GM03348 (cell line): Measurements from ENCODE around the gene UNC45A.
"Not testable (repeated sequence)": the region's sequence is repeated elsewhere in the genome, so short reads cannot be mapped to it uniquely, and the experiment has no call there.

Source experiments
- DNase-seq: peaks from one replicate; pipeline ENCODE4 v3.0.0; 2012; ENCODE audit warnings: low spot score

Gene UNC45A

GRCh38 chr15:90918034-90918788, 16.9 kb upstream of the UNC45A start:
- DNase-seq, result no peak

GRCh38 chr15:90918835-90919234, 16.2 kb upstream of the UNC45A start:
- no peak for DNase-seq

DNA sequence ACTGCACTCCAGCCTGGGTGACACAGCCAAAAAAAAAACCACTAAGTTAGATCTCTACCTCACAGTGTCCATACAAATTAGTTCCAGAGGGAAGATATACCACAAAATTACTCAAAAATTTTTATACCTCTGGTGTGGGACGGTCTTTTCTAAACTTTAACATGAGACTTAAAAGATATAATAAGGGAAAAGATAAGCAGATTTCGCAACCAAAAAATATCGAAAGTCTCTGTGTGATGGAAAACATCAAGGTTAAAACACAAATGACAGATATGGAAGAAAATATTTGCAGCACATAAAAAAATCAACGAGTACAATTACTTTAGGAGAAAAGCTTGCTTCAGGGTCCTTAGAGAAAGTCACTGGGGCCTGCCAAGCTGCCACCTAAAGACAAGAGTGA, 13.2 kb upstream of the UNC45A start:
- no peak for DNase-seq

GRCh38 chr15:90922712-90923322, 12.3 kb upstream of the UNC45A start:
- not testable (repeated sequence) for DNase-seq

DNA sequence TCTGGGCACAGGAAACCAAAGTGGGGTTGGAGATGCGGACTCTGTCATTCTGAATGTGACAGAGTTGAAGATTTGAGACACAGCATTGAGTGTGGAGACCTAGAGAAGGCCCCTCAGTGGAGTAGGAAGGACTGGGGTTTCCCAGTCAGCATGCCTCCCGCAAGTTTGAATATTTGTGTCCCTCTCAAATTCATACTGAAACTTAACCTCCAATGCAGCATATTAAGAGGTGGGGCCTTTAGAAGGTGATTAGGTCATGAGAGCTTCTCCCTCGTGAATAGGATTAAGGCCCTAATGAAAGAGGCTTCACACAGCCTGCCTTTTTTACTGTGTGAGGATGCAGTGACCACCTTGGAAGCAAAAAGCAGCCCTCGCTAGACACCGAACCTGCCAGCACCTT, 10.7 kb upstream of the UNC45A start:
- DNase-seq, result no peak

DNA sequence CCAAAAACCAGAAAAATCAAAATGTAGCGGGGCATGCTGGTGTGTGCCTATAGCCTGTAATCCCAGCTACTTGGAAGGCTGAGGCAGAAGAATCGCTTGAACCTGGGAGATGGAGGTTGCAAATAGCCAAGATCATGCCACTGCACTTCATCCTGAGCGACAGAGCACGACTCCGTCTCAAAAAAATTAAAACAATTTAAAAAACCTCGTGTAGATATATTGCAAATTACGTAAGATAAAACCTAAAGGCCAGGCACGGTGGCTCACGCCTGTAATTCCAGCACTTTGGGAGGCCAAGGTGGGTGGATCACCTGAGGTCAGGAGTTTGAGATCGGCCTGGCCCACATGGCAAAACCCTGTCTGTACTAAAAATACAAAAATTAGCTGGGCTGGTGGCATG, 8.3 kb upstream of the UNC45A start:
- DNase-seq, result not testable (repeated sequence)

DNA sequence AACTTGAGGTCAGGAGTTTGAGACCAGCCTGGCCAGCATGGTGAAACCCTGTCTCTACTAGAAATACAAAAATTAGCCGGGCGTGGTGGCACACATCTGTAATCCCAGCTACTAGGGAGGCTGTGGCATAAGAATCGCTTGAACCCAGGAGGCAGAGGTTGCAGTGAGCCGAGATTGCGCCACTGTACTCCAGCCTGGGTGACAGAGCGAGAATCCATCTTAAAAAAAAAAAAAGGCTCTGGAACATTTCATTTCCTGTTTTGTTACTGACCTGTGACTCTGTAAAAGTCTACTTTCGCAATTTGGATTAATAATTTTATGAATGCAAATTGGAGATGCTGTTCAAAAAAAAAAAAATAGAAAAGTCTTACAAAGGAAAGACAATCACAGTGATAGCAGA, 7.0 kb upstream of the UNC45A start:
- DNase-seq, result not testable (repeated sequence)

DNA sequence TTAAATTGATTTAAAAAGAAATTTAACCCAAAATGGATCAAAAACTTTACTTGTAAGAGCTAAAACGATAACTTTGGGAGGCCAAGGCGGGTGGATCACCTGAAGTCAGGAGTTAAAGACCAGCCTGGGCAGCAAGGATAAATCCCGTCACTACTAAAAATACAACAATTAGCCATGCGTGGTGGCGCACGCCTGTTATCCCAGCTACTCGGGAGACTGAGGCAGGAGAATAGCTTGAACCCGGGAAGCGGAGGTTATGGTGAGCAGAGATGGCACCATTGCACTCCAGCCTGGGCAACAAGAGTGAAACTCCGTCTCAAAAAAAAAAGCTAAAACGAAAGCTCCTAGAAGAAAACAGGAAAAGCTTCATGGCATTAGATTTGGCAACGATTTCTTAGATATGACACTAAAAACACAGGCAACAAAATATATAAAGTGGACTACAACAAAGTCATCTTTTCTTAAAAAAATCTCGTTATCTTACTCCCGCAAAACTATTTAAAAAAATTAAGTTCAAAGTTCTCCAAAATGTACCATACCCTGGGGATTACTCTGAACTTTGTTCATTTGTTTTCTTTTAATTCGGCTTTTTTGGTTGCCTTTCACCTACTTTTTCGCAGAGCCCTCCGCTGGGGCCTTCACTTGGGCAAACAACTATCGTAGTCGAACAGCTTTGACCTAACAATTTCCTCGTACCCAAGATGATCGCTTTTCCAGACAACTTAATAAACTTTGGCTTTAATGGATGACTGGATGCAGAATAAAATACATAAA, 5.7 kb upstream of the UNC45A start:
- no peak for DNase-seq

GRCh38 chr15:90930861-90931574, 4.1 kb upstream of the UNC45A start:
- no peak for DNase-seq

GRCh38 chr15:90931575-90931827, 3.6 kb upstream of the UNC45A start:
- DNase-seq, result no peak

DNA sequence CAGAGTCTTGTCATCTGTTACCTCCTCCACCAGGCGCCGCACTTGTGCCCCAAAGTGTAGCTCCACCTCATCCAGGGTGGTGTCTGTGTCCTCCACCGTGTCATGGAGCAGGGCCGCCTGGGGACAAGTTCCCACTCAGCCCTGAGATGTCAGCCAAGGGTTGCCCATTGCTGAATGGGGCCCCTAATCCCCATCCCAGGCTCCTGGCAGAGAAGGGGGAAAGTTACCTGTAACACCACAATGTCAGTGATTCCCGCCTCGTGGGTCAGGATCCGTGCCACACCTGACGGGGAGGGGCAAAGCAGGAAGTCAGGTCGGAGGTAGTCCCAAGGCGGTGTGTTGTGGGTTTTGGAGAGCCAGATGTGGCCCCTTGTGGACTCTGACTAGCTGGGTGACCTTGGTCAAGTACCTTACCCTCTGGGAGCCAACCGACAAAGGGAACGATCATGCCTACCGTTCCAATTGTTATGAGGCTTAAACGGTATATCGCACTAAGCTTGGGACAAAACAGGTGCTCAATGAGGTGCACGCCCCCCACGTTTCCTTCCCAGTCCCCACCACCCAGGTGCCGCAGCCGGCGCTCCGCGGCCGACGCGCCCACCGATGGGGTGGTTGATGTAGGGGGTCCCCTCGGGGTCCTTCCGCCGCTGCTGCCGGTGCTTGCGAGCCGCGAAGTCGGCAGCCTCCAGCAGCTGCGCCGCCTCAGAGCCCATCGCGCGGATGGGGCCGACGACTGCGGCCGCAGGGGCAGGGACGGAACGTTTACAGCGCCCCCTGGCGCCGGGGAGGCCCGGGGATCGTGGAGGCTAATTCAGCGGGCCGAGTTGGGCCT, 3.0 kb upstream of the UNC45A start, which contains the start of gene HDDC3:
Gene HDDC3, minus strand, starts transcription at position 722 of the 832 bp plus-strand sequence. Its CDS starts 9 bp downstream, at position 713.
- peak; percentile 97 for DNase-seq

GRCh38 chr15:90932660-90932991, 2.5 kb upstream of the UNC45A start:
- no peak for DNase-seq

DNA sequence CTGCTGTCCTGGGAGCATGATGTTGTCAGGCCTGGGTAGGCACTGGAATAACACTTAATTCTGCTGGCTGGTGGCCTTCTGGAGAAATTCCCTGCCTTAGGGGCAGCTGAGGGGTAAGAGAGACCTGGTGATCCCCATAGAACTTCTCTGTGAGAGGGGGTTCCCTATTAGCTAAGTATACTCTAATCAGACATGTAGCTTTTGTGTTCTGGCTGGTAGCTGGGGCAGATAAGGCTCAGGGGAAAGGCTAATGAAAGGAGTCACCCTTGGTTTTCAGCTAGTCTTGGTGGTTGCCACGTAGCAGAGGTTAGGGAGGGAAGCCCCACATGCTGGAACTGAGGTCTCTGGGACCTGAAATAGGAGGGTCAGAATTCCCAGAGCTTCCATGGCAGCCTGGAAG, 1.8 kb upstream of the UNC45A start:
- no peak for DNase-seq

- peak; percentile 90 for DNase-seq
Observed at GRCh38 chr15:90934256-90934948, 683 bp upstream of the UNC45A start.

DNA sequence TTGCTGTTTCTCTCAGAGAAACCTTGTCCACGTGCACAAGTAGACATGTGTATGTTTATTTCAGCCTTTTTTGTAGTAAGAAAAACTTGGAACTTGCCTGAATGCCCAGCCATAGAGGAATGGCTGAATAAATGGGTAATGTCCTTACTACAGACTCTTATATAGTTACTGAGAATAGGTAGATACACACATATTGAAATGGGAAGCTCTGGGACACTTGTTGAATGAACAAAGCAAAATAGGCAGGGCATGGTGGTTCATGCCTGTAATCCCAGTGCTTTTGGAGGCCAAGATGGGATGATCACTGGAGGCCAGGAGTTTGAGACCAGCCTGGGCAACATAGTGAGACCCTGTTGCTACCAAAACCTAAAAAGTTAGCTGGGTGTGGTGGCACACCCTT, 1.7 kb downstream of the UNC45A start:
- DNase-seq, result no peak

DNA sequence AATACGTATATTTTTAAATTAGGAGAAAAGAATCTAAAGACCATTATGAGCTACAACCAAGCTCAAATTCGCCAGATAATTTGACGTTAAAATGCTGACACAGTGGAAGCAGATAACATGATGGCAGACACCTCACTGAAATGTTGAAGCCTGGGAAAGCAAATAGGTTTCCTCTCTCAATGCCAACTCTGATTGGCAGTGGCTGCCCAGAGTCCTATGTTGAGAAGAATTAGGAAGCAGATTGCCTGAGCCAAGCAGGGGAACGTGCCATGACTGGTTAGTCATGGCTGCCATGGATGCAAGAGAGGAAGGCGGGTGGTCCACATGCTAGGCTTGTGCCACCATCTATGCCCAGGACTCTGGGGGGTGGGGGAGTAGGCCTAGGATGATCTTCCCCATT, 3.2 kb downstream of the UNC45A start:
- no peak for DNase-seq

DNA sequence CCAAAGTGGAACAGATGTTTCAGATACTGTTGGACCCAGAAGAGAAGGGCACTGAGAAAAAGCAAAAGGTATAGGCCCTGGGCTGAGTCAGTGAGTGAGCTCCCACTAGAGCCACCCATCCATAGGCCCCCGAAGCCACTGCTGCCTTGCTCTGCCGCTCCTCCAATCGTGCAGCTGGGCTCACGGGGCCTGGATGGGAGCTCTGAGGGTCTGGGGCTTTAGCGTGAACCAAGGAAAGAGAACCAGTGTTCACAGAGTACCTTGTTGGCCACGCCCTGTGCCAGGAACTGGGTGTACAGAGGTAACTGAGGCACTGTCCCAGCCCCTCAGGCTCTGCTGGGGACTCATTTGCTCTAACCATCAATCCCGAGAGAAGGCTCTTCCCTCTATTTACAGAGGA, 4.7 kb downstream of the UNC45A start:
- no peak for DNase-seq

- DNase-seq, result no peak
Observed at GRCh38 chr15:90941038-90941437, 6.0 kb downstream of the UNC45A start.

GRCh38 chr15:90942354-90943120, 7.5 kb downstream of the UNC45A start:
- no peak for DNase-seq

GRCh38 chr15:90945091-90945490, 10.0 kb downstream of the UNC45A start:
- no peak for DNase-seq
